EH (cell line): ENCODE results near the gene SYNCRIP.
"Not testable (repeated sequence)": the region's sequence is repeated elsewhere in the genome, so short reads cannot be mapped to it uniquely, and the experiment has no call there.

Experiments
- DNase-seq: peaks from one replicate; pipeline ENCODE4 v3.0.0-alpha.2; 2015; ENCODE audit warnings: low read depth

SYNCRIP gene

DNA sequence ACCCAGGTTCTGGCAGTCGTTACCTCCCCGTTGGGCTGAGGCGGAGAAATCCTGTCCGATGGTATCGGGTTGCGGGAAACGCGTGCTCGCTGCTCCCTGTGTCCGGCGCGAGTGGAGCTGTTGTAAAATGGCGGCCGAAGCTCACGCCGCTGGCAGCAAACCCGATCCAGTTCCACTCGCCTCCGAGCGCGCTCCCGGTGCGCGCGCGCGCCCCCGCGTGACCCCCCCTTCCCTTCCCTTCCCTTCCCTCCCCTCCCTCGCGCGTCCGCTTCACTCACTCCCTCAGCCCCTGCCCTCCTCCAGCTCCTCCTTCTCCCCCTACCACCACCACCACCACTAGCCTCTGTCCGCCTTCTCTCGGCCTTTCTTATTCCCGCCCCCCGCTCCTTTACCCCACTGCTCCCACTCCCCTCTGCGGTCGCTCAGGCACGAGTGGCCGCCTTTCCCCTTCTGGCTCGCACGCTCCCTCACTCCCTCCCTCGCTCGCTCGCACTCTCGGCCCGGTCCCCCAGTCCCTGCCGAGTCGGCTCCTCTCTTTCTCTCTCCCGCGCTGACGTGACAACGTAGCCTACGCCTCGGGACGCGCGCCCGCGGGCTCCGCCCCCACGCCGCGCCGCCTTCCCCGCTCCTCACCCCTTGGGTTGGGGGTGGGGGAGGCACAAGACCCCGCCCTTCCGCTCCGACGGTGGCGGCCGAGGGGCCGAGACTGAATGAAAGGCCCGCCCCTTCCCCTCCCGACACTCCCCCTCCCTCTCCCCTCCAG lies at the start of gene SYNCRIP:
Gene SYNCRIP (minus strand): TSS at position 113 of the 763 bp plus-strand sequence. CDS start 1,447 bp downstream, outside the sequence.
- DNase-seq: peak; percentile 99

DNA sequence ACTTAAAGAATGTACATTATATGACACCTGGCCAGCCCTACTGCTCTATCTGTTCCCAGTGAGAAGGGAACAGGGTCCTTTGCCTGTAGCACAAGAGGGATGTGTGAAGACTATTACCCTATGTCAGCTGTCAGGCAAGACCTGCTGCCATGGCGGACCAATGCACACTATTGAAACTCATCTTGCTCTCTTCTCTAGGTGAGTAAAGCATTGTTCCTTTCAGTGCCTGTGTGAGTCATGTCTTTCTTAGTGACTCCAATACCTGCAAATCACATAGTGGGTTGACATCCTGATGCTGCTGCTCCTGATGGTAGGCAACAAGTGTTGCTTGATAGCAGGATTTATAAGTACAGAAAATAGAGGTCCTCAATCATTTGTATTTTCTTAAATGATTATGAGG lies 48.8 kb upstream of the SYNCRIP start:
- DNase-seq: no peak

DNA sequence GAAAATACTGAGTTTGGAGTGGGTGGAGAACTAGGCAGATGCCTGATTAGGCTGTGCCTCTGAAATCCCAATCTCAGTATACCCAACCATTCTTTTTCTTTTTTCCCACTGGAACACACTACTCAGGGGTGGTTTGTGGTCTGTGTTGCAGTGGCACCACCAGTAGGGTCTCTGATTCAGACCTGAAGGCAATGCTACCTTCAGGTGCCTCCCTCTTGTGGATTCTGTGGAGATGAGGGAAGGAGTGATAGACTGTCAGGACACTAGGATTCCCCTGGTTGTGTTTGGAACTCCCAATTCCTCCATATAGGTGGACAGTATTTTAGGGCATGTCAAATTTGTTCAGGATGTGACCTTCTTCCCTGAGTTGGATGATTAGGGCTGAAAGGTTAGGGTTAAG lies 47.4 kb upstream of the SYNCRIP start:
- no peak for DNase-seq

DNA sequence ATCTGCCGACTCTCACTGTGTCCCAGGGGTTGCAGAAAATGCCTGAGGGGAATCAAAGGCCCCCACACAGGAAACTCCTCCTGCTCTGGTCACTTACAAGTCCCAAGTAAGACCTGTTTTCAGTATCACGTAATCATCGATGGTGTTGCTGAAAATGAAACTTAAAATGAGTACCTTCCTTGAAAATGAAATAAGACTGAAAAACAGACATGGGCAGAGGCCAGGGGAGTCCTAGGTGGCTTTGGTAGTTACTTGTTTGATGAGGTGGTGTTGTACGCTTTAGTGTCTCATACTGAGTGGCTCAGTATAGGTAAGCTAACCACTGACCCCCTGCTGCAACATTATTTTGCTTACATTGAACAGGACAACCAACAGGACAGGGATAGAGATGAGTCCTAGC lies 43.0 kb upstream of the SYNCRIP start:
- no peak for DNase-seq

DNA sequence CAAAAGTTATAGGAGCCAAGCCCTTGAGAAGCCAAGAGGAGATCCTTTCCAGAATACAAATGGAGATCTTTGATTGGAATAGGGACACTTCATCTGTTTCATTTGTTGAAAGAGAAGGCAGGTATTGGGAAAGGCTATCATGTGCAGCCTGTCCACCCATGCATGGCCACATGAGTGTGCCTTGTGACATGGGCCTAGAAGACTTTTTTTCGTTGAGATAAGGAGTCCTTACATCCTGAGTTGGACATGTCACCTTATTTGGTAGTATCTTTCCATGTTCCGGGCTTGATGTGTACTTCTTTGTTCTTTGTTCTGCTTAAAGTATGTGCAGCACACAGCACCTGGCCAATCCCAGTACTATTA lies 42.1 kb upstream of the SYNCRIP start:
- no peak for DNase-seq

DNA sequence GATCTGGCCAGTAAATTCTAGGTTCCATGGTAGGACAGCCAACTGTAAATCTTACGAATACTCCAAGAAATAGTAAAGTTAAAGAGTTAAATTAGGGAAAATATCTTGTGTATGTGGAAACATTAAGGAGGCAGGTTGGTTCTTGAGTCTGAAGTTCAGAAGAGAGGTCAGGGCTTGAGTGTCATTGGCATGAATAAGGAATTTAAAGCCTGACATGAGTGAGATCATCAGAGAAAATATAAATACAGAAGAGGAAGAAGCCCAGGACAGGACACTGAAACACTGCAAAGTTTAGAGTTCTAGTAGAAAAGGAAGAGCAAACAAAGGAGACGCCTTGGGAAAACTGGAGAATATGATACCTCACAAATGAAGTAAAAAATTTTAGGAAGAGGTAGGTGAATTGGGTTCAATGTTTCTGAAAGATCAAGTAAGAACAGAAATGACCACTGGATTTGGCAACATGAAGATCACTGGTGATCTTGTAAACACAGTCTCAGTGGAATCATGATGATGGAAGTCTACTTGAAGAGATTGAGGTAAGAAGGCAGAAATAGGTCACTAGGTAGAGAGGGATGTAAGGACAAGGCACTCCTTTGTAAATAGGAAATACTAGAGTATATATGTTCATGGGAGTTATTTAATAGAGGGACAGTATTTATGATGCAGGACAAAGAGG lies 41.6 kb upstream of the SYNCRIP start:
- peak; percentile 39 for DNase-seq

DNA sequence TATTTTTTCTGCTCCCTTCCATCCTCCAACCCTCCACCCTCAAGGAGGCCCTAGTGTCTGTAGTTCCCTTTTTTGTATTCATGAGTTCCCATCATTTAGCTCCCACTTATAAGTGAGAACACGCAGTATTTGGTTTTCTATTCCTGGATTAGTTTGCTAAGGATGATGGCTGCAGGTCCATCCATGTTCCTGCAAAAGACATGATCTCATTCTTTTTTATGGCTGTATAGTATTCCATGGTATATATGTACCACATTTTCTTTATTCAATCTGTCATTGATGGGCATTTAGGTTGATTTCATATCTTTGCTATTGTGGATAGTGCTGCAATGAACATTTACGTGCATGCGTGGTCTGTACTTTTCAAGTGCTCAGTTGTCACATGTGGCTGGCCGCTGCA lies 39.2 kb upstream of the SYNCRIP start:
- DNase-seq: not testable (repeated sequence)

DNA sequence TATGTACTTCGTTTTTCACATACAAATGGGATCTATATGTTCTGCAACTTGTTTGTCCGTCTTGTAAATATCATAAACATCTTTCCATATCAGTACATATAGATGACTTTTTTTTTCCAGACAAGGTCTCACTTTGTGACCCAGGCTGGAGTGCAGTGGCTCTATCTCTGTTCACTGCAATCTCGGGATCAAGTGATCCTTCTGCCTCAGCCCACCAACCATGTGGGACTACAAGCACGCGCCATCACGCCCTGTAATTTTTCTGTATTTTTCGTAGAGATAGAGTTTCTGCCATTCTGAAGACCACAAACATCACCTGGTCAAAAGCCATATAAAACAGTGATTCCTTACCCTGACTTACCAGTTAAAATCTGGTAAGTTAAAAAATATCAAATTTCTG lies 37.7 kb upstream of the SYNCRIP start:
- no peak for DNase-seq

DNA sequence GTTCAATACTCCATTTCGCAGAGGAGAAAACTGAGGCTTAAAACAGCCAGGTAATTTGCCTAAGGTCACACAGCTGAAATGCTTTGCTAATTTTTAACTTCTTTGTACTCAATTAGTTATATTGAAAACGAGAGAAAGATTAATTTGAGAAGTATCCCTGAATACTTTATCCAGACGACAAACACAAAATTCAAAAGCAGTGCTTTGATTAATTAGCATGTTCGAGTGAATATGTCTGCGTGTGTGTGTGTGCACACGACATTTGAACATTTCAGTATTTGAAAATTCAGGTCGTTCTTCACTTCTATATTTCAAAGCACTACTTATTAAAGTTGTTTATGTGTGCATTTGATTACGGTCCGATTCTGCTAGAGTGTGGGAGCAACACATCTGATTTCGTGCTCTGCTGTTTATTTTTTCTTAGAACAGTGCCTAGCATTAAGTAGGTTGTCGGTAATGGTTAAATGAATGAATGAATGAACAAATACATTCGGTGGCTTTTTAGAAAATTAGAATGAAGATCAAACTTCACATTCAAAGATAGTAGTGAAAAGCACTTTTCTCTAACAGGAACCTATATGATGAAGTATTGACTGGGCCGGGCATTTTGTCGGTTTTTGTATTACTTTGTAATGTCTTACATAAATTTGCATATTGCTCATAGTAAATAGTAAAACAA lies 36.9 kb upstream of the SYNCRIP start:
- DNase-seq: no peak

DNA sequence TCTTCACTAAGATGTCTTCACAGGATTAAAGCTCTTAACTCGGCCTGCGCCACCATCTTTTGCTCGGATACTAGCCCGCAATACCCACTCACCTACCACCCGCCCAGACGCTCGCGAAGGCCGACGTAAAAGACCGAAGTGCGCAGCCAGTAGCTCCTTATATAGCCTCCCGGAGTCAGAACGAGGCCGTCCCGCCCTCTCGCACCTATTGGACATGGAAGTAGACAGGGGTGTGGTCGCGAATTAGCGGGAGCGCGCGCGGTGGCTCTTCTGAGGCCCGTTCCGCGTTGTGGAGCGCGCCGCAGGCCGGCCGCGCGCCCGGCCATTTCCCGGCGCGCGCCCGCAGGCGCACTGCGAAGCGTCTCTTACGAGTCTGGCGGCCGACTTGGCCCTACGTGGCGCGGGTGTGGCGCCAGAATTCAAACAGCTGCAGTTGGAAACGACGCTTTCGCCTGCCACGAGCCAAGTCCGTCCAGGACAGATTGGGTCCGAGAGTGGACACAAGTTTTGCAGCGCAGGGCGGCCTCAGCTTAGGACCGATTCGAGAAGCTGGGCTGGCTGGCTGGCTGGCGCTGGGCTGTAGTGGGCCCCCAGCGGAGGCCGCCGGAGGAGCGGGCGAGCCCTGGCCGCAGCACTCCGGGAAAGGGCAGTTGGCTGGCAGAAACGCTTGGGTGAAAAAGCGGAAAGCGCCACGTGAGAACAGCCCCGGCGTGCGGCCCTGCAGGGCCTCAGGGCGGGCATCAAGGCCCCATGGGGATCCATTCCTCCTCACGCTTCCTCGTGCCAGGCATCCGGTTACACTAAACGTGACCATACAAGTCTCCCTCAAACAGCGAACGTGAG lies 36.1 kb upstream of the SYNCRIP start:
- peak; percentile 99 for DNase-seq

DNA sequence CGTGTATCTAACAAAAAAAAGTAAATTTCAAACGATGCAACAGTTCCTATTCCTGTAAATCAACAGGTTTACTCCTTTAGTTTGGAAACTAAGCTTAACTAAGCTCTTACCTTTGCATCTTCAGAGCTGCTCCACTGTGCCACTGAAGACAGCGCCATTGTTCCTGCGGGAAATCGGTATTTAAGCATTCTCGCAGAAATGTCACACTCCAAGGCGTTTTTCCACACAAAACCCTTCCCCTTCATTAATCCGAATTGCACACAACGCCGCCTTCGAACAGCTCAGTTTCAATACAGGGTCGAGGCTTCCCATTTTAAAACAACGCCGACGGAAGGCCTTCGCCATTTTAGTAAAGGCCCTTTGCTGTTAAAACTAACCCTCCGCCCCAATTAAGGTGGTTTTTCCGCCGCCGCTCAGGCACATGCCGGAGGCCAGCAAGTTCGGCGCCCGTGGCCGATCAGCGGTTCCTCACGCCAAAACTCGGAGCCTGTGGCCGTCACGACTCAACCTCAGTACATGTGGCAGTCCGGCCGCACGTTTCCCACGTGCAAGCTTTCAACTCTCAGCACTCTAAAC lies 35.4 kb upstream of the SYNCRIP start:
- no peak for DNase-seq

DNA sequence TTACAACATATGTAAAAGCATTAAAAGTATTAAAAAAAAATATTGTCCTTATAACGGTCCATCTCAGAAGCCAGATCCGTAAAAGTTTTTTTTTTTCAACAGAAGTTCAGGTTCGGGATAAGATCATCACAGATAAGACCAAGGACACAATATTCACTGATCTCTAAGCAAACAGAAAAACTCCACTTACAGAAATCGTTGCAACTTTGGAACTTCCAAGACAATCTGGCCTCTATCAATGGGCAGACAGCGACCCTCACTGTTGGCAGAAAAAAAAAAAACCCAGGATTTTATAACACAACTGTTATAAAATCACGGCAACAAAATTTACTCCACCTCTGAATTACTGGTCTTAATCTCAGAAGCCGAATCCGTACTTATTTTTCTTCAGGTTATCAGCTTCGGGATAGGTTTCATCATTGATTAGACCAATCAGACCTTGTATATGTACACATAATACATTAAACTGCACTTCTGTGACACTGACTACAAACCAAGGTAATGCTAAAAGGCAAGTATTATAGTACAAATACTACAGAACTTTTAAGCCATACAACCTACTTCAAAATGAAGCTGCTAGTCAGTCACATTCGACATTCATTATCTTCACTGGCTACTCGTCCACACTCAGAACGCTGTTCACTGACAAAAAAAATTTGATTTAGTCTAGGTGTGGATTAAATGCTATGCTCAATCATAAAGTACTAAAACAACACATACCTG lies 34.7 kb upstream of the SYNCRIP start:
- peak; percentile 56 for DNase-seq

DNA sequence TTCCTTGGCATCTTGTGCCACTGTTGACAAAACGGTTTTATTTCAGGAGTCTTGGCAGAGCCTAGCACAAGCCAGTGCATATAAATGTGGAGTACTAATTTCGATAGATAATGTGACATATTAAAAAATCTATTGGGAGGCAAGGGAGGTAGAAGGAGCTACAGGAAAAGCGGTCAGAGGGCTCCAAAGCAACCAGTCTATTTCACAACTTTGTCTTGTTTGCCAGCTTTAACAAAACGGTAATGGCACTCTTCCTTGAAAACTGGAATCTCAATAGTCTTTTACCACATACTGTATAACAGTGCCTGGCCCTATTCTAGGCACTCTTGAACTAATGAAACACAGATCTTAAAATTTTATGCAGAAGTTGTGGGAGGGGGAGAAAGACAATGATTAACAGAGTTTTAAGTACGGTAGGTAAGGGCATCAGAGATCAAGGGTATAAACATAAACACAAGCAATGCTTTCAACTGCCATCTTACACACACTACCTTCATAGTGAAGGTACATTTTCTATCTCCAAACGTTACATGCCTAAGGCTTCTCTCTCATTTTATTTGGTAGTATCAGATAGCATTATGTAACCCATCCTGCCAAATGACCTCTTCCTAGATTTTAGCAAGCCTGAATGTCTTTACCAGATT lies 33.5 kb upstream of the SYNCRIP start:
- DNase-seq: peak; percentile 18

DNA sequence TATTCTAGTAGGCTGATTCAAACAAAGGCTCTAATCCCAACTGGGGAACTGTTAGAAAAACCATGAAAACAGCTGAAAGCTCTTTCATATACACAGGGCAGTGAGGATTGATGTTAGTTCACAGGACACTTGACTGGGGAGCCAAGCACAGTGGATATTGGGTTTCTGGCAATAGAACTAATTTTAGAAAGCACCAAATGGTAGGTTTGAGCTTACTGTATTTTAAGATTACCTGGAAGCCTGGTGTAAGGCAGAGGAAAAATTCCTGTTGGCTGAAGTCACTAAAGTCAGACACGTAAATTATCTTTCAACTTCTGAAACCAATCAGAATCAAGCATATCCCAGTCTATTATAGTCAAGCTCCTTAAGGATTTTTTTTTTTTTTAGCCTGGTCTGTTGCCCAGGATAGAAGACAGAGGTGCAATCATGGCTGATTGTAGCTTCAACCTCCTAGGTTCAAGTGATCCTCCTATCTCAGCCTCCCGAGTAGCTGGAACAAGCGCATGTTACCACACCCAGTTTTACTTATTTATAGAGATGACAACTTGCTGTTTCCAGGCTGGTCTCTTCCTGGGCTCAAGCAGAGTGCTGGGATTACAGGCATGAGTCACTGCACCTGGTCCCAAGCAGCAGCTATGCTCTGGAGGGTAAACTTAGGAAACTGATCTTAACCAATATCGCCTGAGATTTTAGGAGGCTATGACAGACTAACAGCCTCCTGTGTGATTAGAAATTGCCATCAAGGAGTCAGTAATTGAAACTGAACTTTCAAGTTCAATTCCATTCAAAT lies 32.5 kb upstream of the SYNCRIP start:
- peak; percentile 59 for DNase-seq

DNA sequence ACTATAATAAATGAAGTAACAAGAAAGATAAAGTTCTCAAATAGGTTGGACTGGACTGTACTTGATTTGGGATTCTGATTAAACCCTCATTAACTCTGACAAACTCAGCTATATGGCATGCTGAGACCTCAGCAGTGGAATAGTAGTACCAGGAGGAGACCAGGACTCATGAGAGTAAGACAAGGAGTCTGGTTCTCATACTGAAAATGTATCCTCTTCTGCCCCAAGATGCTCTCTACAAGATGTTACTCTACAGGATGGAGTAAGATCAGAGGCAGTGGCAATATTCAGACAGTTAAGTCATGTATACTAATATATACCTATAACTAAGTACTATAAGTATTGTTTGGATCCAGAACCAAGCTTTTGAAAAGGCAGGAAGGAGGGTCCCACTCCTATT lies 31.9 kb upstream of the SYNCRIP start:
- peak; percentile 22 for DNase-seq

DNA sequence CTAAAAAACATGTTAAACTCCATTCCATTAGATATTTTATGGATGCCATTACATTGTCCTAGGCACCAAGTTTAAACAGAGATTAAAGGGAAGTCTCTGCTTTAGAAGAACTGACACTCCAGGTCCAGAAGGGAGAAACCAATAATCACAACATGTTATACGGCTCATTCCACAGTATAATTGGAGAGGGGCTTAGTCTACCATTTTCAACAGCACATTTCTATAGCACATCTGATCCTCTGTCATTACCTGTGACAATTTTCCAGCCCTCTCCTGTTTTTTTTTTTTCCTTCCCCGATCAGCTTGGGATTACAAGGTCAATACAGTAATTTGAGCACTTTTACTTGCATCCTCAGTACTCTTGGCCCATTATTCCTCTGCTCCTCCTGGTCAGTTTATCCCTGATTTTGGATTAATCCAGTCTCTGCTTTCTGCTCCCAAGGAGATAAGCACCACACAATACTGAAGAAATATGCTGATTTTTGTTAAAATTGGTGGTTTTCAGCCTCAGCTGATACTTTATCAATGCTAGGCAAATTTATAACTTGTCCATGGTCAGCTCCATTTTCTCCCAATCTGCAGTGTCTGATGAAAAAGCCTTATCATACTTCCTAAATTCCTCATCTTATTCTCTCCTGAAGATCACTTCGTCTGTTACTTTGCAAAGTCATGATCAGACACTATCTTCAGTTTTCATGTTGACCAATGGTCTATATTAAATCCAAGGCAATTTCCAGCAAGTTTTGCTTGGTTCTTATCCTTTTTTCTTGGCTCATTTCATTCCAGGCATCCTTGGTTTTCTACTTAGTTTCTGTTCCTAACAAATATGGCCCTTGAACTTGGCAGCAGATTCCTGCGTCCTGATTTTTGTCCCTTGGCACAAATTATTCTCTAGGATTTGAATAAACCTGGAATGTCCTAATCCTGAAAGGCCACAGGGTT lies 30.8 kb upstream of the SYNCRIP start:
- peak; percentile 3 for DNase-seq

DNA sequence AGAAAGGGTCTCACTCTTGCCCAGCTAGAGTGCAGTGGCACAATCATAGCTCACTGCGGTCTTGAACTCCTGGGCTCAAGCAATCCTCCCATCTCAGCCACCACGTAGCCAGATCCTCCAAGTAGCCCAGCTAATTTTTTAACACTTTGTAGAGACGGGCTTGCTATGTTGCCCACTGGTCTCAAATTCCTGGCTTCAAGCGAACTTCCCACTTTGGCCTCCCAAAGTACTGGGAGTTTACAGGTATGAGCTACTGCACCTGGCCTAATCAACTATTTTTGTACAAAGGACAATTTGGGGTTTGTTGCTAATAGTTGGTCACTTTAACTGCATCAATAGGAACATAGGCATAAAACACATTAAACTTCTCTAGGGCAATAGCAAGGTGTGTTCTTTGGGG lies 29.9 kb upstream of the SYNCRIP start:
- DNase-seq: no peak

DNA sequence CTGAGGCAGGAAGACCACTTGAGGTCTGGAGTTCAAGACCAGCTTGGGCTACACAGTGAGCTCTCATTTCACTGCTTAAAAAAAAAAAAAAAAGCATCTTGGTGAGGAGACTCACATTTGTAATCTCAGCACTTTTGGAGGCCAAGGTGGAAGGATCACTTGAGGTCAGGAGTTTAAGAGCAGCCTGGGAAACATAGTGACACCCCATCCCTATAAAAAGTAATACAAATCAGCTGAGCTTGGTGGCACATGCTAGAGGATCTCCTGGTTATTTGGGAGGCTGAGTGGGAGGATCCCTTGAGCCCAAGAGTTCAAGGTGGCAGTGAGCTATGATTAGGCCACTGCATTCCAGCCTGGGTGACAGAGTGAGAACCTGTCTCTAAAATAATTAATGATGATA lies 29.4 kb upstream of the SYNCRIP start:
- DNase-seq: no peak

DNA sequence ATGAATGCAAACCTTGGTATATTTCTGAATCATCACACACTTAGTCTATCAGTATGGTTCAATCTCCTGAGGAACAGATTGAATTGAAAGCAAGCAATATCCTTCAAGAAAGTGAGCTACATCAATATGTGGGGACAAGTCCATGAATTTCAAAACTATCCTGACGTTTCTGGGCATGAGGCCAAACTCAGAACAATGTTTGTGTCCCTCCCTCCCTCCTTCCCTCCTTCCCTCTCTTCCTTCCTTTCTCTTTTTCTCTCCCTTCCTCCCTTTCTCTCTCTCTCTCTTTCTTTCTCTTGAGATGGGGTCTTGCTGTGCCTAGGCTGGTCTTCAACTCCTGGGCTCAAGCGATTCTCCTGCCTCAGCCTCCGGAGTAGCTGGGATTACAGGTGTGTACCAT lies 27.9 kb upstream of the SYNCRIP start:
- DNase-seq: peak; percentile 55
